GM12873 (cell line): ENCODE data around the gene BHLHE23.

Experiments
- TF ChIP-seq, protein P1 (sequence below): IDR thresholded peaks from 2 replicates; pipeline ENCODE4 v1.5.1; 2012; ENCODE audit warnings: low read depth, mild to moderate bottlenecking, moderate library complexity, low read length, control low read depth; ENCODE audit not compliant: insufficient read depth; ENCODE audit errors: missing control alignments

Gene BHLHE23

GRCh38 chr20:62959998-62960436, 46.7 kb downstream of the BHLHE23 start:
- TF ChIP-seq, protein P1, sequence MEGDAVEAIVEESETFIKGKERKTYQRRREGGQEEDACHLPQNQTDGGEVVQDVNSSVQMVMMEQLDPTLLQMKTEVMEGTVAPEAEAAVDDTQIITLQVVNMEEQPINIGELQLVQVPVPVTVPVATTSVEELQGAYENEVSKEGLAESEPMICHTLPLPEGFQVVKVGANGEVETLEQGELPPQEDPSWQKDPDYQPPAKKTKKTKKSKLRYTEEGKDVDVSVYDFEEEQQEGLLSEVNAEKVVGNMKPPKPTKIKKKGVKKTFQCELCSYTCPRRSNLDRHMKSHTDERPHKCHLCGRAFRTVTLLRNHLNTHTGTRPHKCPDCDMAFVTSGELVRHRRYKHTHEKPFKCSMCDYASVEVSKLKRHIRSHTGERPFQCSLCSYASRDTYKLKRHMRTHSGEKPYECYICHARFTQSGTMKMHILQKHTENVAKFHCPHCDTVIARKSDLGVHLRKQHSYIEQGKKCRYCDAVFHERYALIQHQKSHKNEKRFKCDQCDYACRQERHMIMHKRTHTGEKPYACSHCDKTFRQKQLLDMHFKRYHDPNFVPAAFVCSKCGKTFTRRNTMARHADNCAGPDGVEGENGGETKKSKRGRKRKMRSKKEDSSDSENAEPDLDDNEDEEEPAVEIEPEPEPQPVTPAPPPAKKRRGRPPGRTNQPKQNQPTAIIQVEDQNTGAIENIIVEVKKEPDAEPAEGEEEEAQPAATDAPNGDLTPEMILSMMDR, result no peak

- TF ChIP-seq, protein P1, result no peak
Measured at GRCh38 chr20:62959101-62959971, 47.4 kb downstream of the BHLHE23 start.

GRCh38 chr20:62958388-62959100, 48.2 kb downstream of the BHLHE23 start:
- TF ChIP-seq, protein P1, result no peak

GRCh38 chr20:62957136-62958117, 49.3 kb downstream of the BHLHE23 start:
- TF ChIP-seq, protein P1, result no peak

- TF ChIP-seq, protein P1, result no peak
Measured at GRCh38 chr20:62956387-62957135, 50.2 kb downstream of the BHLHE23 start.
